Measurements from ENCODE around the gene FHIT. TPM values are rescaled to one million over a fixed set of nuclear protein-coding genes. Genes with fewer than 3 reads are reported as not detected.

FHIT gene
- total and polyA plus RNA-seq, 2 experiments from 2014 or later: 9.7 to 16.2 TPM

GRCh38 chr3:60591267-60591666 lies 660.0 kb downstream of the FHIT start:
- H3K9me2 ChIP-seq (replicated peaks; ENCODE audit: insufficient read depth): no peaks in the 10 kb centered on the region
- no peak for DNase-seq (ENCODE audit: low spot score)
- no peaks in the 10 kb centered on the region for H3K4me1 ChIP-seq (ENCODE audit: insufficient read depth)
- H3K4me3 ChIP-seq: no peak overlapping the region
- no peaks in the 10 kb centered on the region for H4K20me1 ChIP-seq (ENCODE audit: insufficient read depth, poor library complexity, severe bottlenecking)
- no peak overlapping the region for H2AFZ ChIP-seq
- TF ChIP-seq CTCF (IDR thresholded peaks at IDR 0.05; ENCODE audit: poor library complexity): no peak
- no peaks in the 10 kb centered on the region for H3K9me3 ChIP-seq (ENCODE audit: low read depth)
- 63% methylated on average over 2 of the region's 2 CpGs for WGBS (ENCODE audit: low lambda C conversion rate, missing lambda C conversion rate)
- no peak overlapping the region for H3K4me2 ChIP-seq
- H3K79me2 ChIP-seq: no peaks in the 10 kb centered on the region
- no peaks in the 10 kb centered on the region for H3K36me3 ChIP-seq (replicated peaks; ENCODE audit: insufficient read depth, low read depth)
- H3K27ac ChIP-seq: no peak overlapping the region
- no peaks in the 10 kb centered on the region for H3K27me3 ChIP-seq

- TF ChIP-seq EZH2phosphoT487 (IDR thresholded peaks at IDR 0.05; ENCODE audit: low read depth, severe bottlenecking, unreplicated experiment) (no peak), EZH2 (IDR thresholded peaks at IDR 0.05; ENCODE audit: borderline replicate concordance) (no peak), CTCF (IDR thresholded peaks at IDR 0.05; ENCODE audit: poor library complexity) (no peak)
Observed at GRCh38 chr3:60588806-60589205, 662.4 kb downstream of the FHIT start.

GRCh38 chr3:60585918-60586317 lies 665.3 kb downstream of the FHIT start:
- WGBS (ENCODE audit: low lambda C conversion rate, missing lambda C conversion rate): 4% methylated on average over 1 of the region's 1 CpG

More at GRCh38 chr3:60588806-60589205, 662.4 kb downstream of the FHIT start:
- 89% methylated on average over 3 of the region's 3 CpGs for WGBS (ENCODE audit: low lambda C conversion rate, missing lambda C conversion rate)
- no peaks in the 10 kb centered on the region for H3K9me2 ChIP-seq (replicated peaks; ENCODE audit: insufficient read depth)
- H3K9me3 ChIP-seq (ENCODE audit: low read depth): no peaks in the 10 kb centered on the region
- DNase-seq (ENCODE audit: low spot score): no peak
- no peak overlapping the region for H3K27ac ChIP-seq
- H3K36me3 ChIP-seq (replicated peaks; ENCODE audit: insufficient read depth, low read depth): no peaks in the 10 kb centered on the region
- no peak overlapping the region for H3K4me2 ChIP-seq
- no peaks in the 10 kb centered on the region for H4K20me1 ChIP-seq (ENCODE audit: insufficient read depth, poor library complexity, severe bottlenecking)
- H2AFZ ChIP-seq: no peak overlapping the region
- H3K27me3 ChIP-seq: no peaks in the 10 kb centered on the region
- no peaks in the 10 kb centered on the region for H3K79me2 ChIP-seq
- H3K4me1 ChIP-seq (ENCODE audit: insufficient read depth): no peaks in the 10 kb centered on the region
- H3K4me3 ChIP-seq: no peak overlapping the region

More at GRCh38 chr3:60585918-60586317, 665.3 kb downstream of the FHIT start:
- Histone ChIP-seq H3K79me2 (no peaks in the 10 kb centered on the region), H3K9me2 (replicated peaks; ENCODE audit: insufficient read depth) (no peaks in the 10 kb centered on the region), H3K36me3 (replicated peaks; ENCODE audit: insufficient read depth, low read depth) (no peaks in the 10 kb centered on the region), H3K27ac (no peak overlapping the region), H3K4me2 (no peak overlapping the region), H3K9me3 (ENCODE audit: low read depth) (no peaks in the 10 kb centered on the region), H2AFZ (no peak overlapping the region), H3K4me1 (ENCODE audit: insufficient read depth) (no peaks in the 10 kb centered on the region), H3K4me3 (no peak overlapping the region), H4K20me1 (ENCODE audit: insufficient read depth, poor library complexity, severe bottlenecking) (no peaks in the 10 kb centered on the region), H3K27me3 (no peaks in the 10 kb centered on the region)
- TF ChIP-seq EZH2phosphoT487 (IDR thresholded peaks at IDR 0.05; ENCODE audit: low read depth, severe bottlenecking, unreplicated experiment): no peak
- no peak for TF ChIP-seq CTCF (IDR thresholded peaks at IDR 0.05; ENCODE audit: poor library complexity)
- no peak for TF ChIP-seq EZH2 (IDR thresholded peaks at IDR 0.05; ENCODE audit: borderline replicate concordance)
- no peak for DNase-seq (ENCODE audit: low spot score)

Measured in hepatocyte (in vitro differentiated cells).